NCI-H146 treated with DMSO at 0.1 percent for 48 hours (cell line): ENCODE results near the gene FBXO46.
A peak's percentile ranks its signal among the peaks of the same experiment; 100 is the strongest.
"Not testable (repeated sequence)": the region's sequence is repeated elsewhere in the genome, so short reads cannot be mapped to it uniquely, and the experiment has no call there.

Source experiments
- DNase-seq: peaks from one replicate; lab custom pipeline; 2025; ENCODE audit not compliant: unreplicated experiment; lab: John Stamatoyannopoulos, UW

The FBXO46 gene

GRCh38 chr19:45685045-45685444, 45.7 kb downstream of the FBXO46 start:
- DNase-seq = not testable (repeated sequence)

GRCh38 chr19:45682908-45683307, 47.8 kb downstream of the FBXO46 start:
- DNase-seq = no peak

DNA sequence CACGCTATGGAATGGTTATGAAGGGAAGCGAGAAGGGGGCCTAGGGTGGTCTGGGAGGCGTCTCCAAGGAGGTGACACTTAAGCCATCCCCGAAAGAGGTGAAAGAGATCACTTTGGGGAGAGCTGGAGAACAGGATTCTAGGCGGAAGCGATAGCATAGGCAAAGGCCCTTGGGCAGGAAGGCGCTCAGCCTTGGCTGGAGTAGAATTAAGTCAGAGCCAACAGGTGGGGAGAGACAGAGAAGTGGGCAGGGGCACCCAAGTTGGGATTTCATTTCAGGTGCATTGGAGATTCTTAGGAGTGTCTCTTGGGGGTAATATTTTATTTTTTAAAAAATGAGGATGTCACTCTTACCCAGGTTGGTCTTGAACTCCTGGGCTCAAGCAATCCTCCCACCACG, 48.6 kb downstream of the FBXO46 start:
- no peak for DNase-seq

- DNase-seq = peak; percentile 87
These were observed 49.2 kb downstream of the FBXO46 start for GRCh38 chr19:45681391-45682015.

DNA sequence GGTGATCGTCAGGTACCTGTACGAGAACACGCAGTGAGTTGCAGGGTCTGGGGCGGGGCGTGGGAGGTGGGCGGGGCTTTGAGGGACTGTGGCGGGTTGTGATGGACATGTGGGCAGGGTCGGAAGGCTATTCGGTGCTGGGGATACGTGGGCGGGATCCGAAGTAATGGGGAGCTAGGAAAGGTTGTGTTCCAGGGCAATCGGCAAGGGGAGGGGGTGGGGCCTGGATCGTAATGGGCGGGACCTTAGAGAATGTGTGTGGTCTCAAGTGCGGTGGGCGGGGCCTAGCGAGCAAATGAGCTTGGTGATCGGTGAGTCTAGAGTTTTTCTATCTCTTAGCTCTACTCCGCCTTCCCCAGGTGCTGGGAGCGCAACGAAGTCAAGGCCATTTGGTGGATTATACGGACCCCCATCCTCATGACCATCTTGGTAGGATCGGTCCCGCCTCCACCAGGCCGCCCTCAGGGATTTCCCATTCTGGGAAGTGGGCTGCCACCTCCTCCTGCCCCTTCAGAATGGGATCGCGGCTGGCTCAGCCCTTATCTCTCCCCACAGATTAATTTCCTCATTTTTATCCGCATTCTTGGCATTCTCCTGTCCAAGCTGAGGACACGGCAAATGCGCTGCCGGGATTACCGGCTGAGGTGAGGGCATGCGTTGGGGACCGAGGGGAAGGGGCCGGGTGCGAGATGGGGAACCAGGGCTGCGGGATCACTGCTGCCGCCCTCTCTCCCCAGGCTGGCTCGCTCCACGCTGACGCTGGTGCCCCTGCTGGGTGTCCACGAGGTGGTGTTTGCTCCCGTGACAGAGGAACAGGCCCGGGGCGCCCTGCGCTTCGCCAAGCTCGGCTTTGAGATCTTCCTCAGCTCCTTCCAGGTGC, 53.1 kb downstream of the FBXO46 start:
- peak; percentile 88 for DNase-seq

DNA sequence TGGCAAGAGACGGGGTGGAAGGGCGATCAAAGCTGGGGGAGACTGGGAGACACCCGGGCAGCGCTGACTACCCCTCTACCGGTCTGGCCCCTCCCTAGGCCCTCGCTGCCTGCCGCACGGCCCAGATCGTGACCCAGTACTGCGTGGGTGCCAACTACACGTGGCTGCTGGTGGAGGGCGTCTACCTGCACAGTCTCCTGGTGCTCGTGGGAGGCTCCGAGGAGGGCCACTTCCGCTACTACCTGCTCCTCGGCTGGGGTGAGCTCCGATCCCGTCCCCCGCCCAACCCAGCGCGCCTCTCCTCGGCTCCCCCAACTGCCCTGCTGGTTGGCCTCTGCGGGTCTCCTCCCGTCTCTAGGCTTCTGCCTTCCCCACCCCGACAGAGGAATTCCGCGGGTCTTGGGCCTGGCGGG, 53.8 kb downstream of the FBXO46 start:
- no peak for DNase-seq

- DNase-seq = no peak
These were observed 55.8 kb downstream of the FBXO46 start for GRCh38 chr19:45674946-45675345.

- DNase-seq = peak; percentile 76
These were observed 59.8 kb downstream of the FBXO46 start for GRCh38 chr19:45670670-45671453.

- no peak for DNase-seq
These were observed 62.3 kb downstream of the FBXO46 start for GRCh38 chr19:45668342-45668871.

- DNase-seq = no peak
These were observed 62.9 kb downstream of the FBXO46 start, which contains the start of gene GIPR for GRCh38 chr19:45667620-45668341. Gene GIPR (plus strand): TSS chr19:45668221. CDS start chr19:45669521, 1,300 bp downstream.

- DNase-seq = no peak
These were observed 66.1 kb downstream of the FBXO46 start for GRCh38 chr19:45664575-45664974.

- DNase-seq = no peak
These were observed 66.9 kb downstream of the FBXO46 start for GRCh38 chr19:45663800-45664199.

DNA sequence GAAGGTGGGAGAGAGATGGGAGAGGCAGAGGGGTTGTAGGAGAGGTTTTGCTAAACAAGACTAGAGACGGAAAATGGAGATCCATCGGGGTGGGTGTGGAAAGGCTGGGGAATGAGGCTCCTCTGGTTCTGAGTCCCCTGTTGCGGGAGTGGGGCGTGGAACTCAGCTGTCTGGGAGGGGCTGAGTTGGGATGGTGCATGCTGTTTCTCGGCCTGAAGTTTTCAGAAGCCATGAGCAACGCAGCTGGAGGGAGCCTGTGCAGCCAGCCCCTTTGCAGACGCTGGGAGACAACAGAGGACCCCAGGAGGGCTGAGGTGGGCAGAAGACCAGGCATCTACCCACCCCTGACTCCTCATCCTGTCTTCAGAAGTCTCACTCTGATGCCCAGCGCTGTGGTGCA, 70.1 kb downstream of the FBXO46 start:
- no peak for DNase-seq
